Panc1 (cell line): ENCODE results near the gene MRPL41. TPM values are rescaled to one million over a fixed set of nuclear protein-coding genes. Genes with fewer than 3 reads are reported as not detected.

Experiments
- ATAC-seq: fragments of 200-7000 bp; cut with Tn5 transposase; 2 replicates; pipeline ENCODE4 v1.9.1; 2020; ENCODE audit warnings: mild to moderate bottlenecking, moderate library complexity
- BruUV-seq: library from RNA; stranded (reverse); fragments of 400-500 nt; replicated peaks from 2 replicates; lab custom pipeline; 2021; lab: Mats Ljungman, UMichigan
- CTCF ChIA-PET: fragments of 300-600 bp; sonication (Branson Sonifier 250); formaldehyde crosslinking; loops from one replicate; lab custom pipeline; 2022; ENCODE audit warnings: antibody characterized with exemption; lab: Charles Lee
- POLR2A ChIA-PET: fragments of 300-600 bp; sonication (Branson Sonifier 250); formaldehyde crosslinking; loops from one replicate; lab custom pipeline; 2022; ENCODE audit warnings: antibody characterized with exemption; lab: Charles Lee
- DNase-seq: peaks from one replicate; pipeline ENCODE4 v3.0.0-alpha.2; 2010; ENCODE audit warnings: low read depth, low spot score
- H3K27ac ChIP-seq: 2 replicates; pipeline ENCODE4 v1.5.1; 2011; ENCODE audit warnings: mild to moderate bottlenecking, low read length, inconsistent platforms
- H3K27me3 ChIP-seq: fragments of 200-500 bp; sonication (Bioruptor generic); 2 replicates; pipeline ENCODE4 v1.6.0; 2014; ENCODE audit warnings: low read length, inconsistent platforms; ENCODE audit not compliant: control insufficient read depth, insufficient read depth
- H3K36me3 ChIP-seq: fragments of 200-500 bp; sonication (Bioruptor generic); 2 replicates; pipeline ENCODE4 v1.5.1; 2014; ENCODE audit warnings: inconsistent platforms, mild to moderate bottlenecking, low read length, moderate library complexity; ENCODE audit not compliant: control insufficient read depth, insufficient read depth
- H3K4me1 ChIP-seq: 2 replicates; pipeline ENCODE4 v1.5.1; 2011; ENCODE audit warnings: inconsistent platforms, mild to moderate bottlenecking, low read length, moderate library complexity; ENCODE audit not compliant: control insufficient read depth, insufficient read depth
- H3K4me3 ChIP-seq, 2 experiments: 2 replicates each; pipeline ENCODE4 v1.5.1; 2011 to 2012; ENCODE audit warnings: low read depth in 2 of 2, low read length in 2 of 2, mild to moderate bottlenecking in 2 of 2, inconsistent platforms in 1 of 2, moderate library complexity in 1 of 2
- H3K9me3 ChIP-seq: fragments of 200-500 bp; sonication (Bioruptor generic); 2 replicates; pipeline ENCODE4 v1.5.1; 2014; ENCODE audit warnings: low read depth, mild to moderate bottlenecking, inconsistent platforms, low read length, moderate library complexity; ENCODE audit not compliant: control insufficient read depth, insufficient read depth
- POLR2AphosphoS5 ChIP-seq: IDR thresholded peaks from 2 replicates; pipeline ENCODE4 v1.6.1; 2012; ENCODE audit warnings: mild to moderate bottlenecking, low read depth, low read length, moderate library complexity
- SIN3A ChIP-seq: IDR thresholded peaks from 2 replicates; pipeline ENCODE4 v1.6.1; 2012; ENCODE audit warnings: low read depth, mild to moderate bottlenecking, low read length, moderate library complexity, borderline replicate concordance; ENCODE audit not compliant: insufficient read depth
- TCF7L2 ChIP-seq: IDR thresholded peaks from 2 replicates; pipeline ENCODE4 v1.6.1; 2011; ENCODE audit warnings: mild to moderate bottlenecking, low read depth, low read length, inconsistent platforms
- in situ Hi-C: cut with HindIII; loops from 2 replicates; pipeline ENCODE4 v1.10.0; 2016; ENCODE audit warnings: low sequenced_read_pairs, low pct_unique_long_range_greater_than_20kb
- intact Hi-C: fragments of 100-400 bp; cut with micrococcal nuclease; formaldehyde crosslinking; loops from one replicate; pipeline ENCODE4 v1.10.0; 2022; ENCODE audit not compliant: unreplicated experiment
- total RNA-seq: library from RNA; stranded (reverse); gene quantifications from one replicate; pipeline ENCODE4 v1.2.1, GENCODE V29; 2021; ENCODE audit not compliant: unreplicated experiment
- TF ChIP-seq, protein P1 (sequence below), 2 experiments: IDR thresholded peaks; 2 replicates each; pipeline ENCODE4 v1.6.1; 2011 to 2012; ENCODE audit warnings: low read depth in 2 of 2, control low read depth in 1 of 2, low read length in 1 of 2, mild to moderate bottlenecking in 1 of 2, moderate library complexity in 1 of 2; ENCODE audit not compliant: insufficient read depth in 1 of 2
- TF ChIP-seq, protein P2 (sequence below): fragments of 450-650 bp; IDR thresholded peaks from 2 replicates; pipeline ENCODE4 v1.5.1; 2017; ENCODE audit warnings: mild to moderate bottlenecking

Gene MRPL41
- total RNA-seq, 1 experiment from 2014 or later: 86.4 TPM

DNA sequence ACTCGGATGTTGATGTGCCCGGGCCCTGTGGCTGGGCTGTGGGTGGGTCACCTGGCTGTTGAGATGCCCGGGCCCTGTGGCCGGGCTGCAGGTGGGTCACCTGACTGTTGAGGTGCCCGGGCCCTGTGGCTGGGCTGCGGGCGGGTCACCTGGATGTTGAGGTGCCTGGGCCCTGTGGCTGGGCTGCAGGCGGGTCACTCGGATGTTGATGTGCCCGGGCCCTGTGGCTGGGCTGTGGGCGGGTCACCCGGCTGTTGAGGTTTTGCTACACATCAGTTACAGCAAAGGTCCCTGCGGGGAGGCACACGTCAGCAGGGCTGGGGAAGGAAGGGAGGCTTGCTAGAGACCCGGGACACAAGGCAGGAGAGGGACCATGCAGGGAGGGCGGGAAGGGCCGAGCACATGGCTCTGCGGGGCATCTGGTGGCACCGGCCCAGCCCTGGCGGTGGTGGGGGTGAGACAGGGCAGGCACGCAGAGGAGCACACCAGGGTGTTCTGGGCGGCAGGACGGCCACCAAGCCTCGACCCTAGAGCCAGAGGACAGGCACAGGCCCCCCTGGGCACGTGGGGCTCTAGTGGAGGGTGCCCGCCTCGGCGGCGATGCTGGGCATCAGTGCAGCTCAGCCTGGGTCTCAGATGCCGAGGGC lies 36.9 kb upstream of the MRPL41 start:
- TF ChIP-seq SIN3A (no peak), TCF7L2 (no peak), POLR2AphosphoS5 (no peak)
- TF ChIP-seq, protein P1, sequence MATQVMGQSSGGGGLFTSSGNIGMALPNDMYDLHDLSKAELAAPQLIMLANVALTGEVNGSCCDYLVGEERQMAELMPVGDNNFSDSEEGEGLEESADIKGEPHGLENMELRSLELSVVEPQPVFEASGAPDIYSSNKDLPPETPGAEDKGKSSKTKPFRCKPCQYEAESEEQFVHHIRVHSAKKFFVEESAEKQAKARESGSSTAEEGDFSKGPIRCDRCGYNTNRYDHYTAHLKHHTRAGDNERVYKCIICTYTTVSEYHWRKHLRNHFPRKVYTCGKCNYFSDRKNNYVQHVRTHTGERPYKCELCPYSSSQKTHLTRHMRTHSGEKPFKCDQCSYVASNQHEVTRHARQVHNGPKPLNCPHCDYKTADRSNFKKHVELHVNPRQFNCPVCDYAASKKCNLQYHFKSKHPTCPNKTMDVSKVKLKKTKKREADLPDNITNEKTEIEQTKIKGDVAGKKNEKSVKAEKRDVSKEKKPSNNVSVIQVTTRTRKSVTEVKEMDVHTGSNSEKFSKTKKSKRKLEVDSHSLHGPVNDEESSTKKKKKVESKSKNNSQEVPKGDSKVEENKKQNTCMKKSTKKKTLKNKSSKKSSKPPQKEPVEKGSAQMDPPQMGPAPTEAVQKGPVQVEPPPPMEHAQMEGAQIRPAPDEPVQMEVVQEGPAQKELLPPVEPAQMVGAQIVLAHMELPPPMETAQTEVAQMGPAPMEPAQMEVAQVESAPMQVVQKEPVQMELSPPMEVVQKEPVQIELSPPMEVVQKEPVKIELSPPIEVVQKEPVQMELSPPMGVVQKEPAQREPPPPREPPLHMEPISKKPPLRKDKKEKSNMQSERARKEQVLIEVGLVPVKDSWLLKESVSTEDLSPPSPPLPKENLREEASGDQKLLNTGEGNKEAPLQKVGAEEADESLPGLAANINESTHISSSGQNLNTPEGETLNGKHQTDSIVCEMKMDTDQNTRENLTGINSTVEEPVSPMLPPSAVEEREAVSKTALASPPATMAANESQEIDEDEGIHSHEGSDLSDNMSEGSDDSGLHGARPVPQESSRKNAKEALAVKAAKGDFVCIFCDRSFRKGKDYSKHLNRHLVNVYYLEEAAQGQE (IDR thresholded peaks at IDR 0.05; ENCODE audit: insufficient read depth in 1 of 2, low read depth in 2 of 2, low read length in 1 of 2): no peak
- TF ChIP-seq, protein P2, sequence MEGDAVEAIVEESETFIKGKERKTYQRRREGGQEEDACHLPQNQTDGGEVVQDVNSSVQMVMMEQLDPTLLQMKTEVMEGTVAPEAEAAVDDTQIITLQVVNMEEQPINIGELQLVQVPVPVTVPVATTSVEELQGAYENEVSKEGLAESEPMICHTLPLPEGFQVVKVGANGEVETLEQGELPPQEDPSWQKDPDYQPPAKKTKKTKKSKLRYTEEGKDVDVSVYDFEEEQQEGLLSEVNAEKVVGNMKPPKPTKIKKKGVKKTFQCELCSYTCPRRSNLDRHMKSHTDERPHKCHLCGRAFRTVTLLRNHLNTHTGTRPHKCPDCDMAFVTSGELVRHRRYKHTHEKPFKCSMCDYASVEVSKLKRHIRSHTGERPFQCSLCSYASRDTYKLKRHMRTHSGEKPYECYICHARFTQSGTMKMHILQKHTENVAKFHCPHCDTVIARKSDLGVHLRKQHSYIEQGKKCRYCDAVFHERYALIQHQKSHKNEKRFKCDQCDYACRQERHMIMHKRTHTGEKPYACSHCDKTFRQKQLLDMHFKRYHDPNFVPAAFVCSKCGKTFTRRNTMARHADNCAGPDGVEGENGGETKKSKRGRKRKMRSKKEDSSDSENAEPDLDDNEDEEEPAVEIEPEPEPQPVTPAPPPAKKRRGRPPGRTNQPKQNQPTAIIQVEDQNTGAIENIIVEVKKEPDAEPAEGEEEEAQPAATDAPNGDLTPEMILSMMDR: no peak
- in situ Hi-C loops: no loop called here
- no TSS peak for BruUV-seq
- CTCF ChIA-PET: no interaction called here
- DNase-seq (no peak), ATAC-seq (peak; percentile 62)
- POLR2A ChIA-PET: no interaction called here
- no peak overlapping the region for H3K4me3 ChIP-seq
- intact Hi-C loops: no loop called here
- no peaks in the 10 kb centered on the region for H3K27me3 ChIP-seq
- H3K27ac ChIP-seq: no peak overlapping the region
- H3K4me1 ChIP-seq: peaks cover 5% of the 10 kb centered on the region
- no peaks in the 10 kb centered on the region for H3K9me3 ChIP-seq
- no peaks in the 10 kb centered on the region for H3K36me3 ChIP-seq

- no TSS peak for BruUV-seq
- ATAC-seq (peak; percentile 62), DNase-seq (no peak)
- peaks cover 5% of the 10 kb centered on the region for H3K4me1 ChIP-seq
- H3K27me3 ChIP-seq: no peaks in the 10 kb centered on the region
- CTCF ChIA-PET: no interaction called here
- intact Hi-C loops: no loop called here
- H3K36me3 ChIP-seq: no peaks in the 10 kb centered on the region
- no peak overlapping the region for H3K4me3 ChIP-seq
- H3K27ac ChIP-seq: no peak overlapping the region
- no peaks in the 10 kb centered on the region for H3K9me3 ChIP-seq
- POLR2A ChIA-PET: no interaction called here
- in situ Hi-C loops: no loop called here
- TF ChIP-seq SIN3A: no peak
- TF ChIP-seq, protein P2: no peak
- TF ChIP-seq POLR2AphosphoS5: no peak
- no peak for TF ChIP-seq TCF7L2
- TF ChIP-seq, protein P1 (IDR thresholded peaks at IDR 0.05; ENCODE audit: insufficient read depth in 1 of 2, low read depth in 2 of 2, low read length in 1 of 2): no peak
These were observed 36.3 kb upstream of the MRPL41 start for GRCh38 chr9:137515338-137515724.
